Vagina (tissue), 2 donors: ENCODE measurements around the gene LRCH1. TPM values are rescaled to one million over a fixed set of nuclear protein-coding genes. Genes with fewer than 3 reads are reported as not detected.
"Not testable (repeated sequence)": the region's sequence is repeated elsewhere in the genome, so short reads cannot be mapped to it uniquely, and the experiment has no call there.

Experiments used
- DNase-seq, 2 donors: peaks; one replicate each; pipeline ENCODE4 v3.0.0-alpha.2; 2017; ENCODE audit errors: extremely low spot score in 2 of 2
- H3K27ac ChIP-seq: fragments of 200-600 bp; sonication (generic); one replicate; pipeline ENCODE4 v1.5.1; 2019
- H3K27me3 ChIP-seq: fragments of 200-600 bp; sonication (generic); one replicate; pipeline ENCODE4 v1.5.1; 2019
- H3K36me3 ChIP-seq, 2 donors: fragments of 200-600 bp; sonication (generic); one replicate each; pipeline ENCODE4 v1.5.1; 2017 to 2019
- H3K4me1 ChIP-seq: fragments of 200-600 bp; sonication (generic); one replicate; pipeline ENCODE4 v1.5.1; 2019
- H3K4me3 ChIP-seq, 2 donors: fragments of 200-600 bp; sonication (generic); 1 replicate in 1 of 2; 2 replicates in 1 of 2; pipeline ENCODE4 v1.5.1; 2016 to 2019
- H3K9me3 ChIP-seq: fragments of 200-600 bp; sonication (generic); one replicate; pipeline ENCODE4 v1.5.1; 2019
- CTCF ChIP-seq, 3 experiments: fragments of 450-650 bp in 2 of 3; fragments of 200-600 bp in 1 of 3; sonication (generic) in 1 of 3; IDR thresholded peaks; one replicate each; pipeline ENCODE4 v1.5.1; 2017 to 2019; ENCODE audit warnings: antibody characterized with exemption in 3 of 3, mild to moderate bottlenecking in 2 of 3, moderate library complexity in 2 of 3
- POLR2A ChIP-seq, 2 donors: fragments of 450-650 bp; IDR thresholded peaks; one replicate each; pipeline ENCODE4 v1.6.1; 2017; ENCODE audit warnings: antibody characterized with exemption in 2 of 2, mild to moderate bottlenecking in 2 of 2, moderate library complexity in 2 of 2
- POLR2AphosphoS5 ChIP-seq, 2 donors: sonication (generic); formaldehyde crosslinking; IDR thresholded peaks; one replicate each; pipeline ENCODE4 v1.9.0; 2017; ENCODE audit warnings: antibody characterized with exemption in 2 of 2, mild to moderate bottlenecking in 2 of 2, low read depth in 1 of 2; ENCODE audit not compliant: insufficient read depth in 1 of 2
- intact Hi-C: fragments of 100-400 bp; cut with DNase I; formaldehyde crosslinking; loops from one replicate; pipeline ENCODE4 v1.15.1; 2023
- total RNA-seq: library from RNA; depleted of rRNA; stranded (reverse); fragments of >200 nt; gene quantifications from one replicate; pipeline ENCODE4 v1.2.3, GENCODE V29; 2016

Gene LRCH1
- total RNA-seq, 1 donor from 2014 or later = 21.4 TPM

DNA sequence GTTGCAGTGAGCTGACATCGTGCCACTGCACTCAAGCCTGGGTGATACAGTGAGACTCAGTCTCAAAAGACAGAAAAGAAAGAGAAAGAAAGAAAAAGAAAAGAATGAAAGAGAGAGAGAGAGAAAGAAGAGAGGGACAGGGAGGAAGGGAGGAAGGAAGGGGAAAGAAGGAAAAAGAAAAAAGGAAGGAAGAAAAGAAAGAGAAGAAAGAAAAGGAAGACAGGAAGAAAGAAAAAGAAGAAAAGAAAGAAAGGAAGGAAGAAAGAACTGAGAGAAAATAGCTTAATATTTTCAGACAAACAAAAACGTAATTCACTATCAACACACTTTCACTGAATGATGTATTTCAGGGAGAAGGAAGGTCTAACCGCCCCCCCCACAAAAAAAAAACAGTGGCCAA lies 204.7 kb downstream of the LRCH1 start:
- no peak for TF ChIP-seq POLR2A (IDR thresholded peaks at IDR 0.05)
- TF ChIP-seq CTCF (IDR thresholded peaks at IDR 0.05) = no peak
- TF ChIP-seq POLR2AphosphoS5 (IDR thresholded peaks at IDR 0.05; ENCODE audit: insufficient read depth in 1 of 2, low read depth in 1 of 2) = no peak

GRCh38 chr13:46759846-46760245 lies 206.9 kb downstream of the LRCH1 start:
- no peaks in the 10 kb centered on the region for H3K36me3 ChIP-seq
- DNase-seq = no peak
- H3K27me3 ChIP-seq = no peaks in the 10 kb centered on the region
- TF ChIP-seq CTCF (IDR thresholded peaks at IDR 0.05) (no peak), POLR2A (IDR thresholded peaks at IDR 0.05) (no peak), POLR2AphosphoS5 (IDR thresholded peaks at IDR 0.05; ENCODE audit: insufficient read depth in 1 of 2, low read depth in 1 of 2) (no peak)
- no peaks in the 10 kb centered on the region for H3K9me3 ChIP-seq
- H3K27ac ChIP-seq = no peak overlapping the region
- intact Hi-C loops = no loop called here
- H3K4me3 ChIP-seq = no peak overlapping the region
- H3K4me1 ChIP-seq = peaks cover 6% of the 10 kb centered on the region

More for the DNA sequence above, 204.7 kb downstream of the LRCH1 start:
- Histone ChIP-seq H3K36me3 (no peaks in the 10 kb centered on the region), H3K9me3 (no peaks in the 10 kb centered on the region), H3K27ac (no peak overlapping the region), H3K4me3 (no peak overlapping the region), H3K27me3 (no peaks in the 10 kb centered on the region), H3K4me1 (no peaks in the 10 kb centered on the region)
- no peak for DNase-seq
- intact Hi-C loops = no loop called here

DNA sequence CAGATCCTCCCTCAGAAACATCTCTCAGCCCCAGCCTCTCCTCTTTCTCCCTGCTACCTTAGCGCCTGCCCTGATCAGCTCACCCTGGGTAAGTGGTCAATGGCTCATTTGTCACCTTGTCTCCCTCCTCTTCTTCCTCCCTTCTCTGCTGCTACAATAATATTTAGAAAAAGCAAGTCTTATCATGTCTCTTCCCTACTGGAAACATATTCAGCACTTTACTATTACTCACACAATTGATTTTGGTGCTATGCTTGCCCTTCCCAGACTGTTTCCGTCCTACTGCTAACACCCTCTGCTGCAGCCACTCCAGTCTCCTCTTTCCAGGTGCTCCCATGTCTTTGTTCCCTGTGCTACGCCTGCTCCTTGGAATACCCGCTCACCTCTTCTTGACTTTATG lies 208.2 kb downstream of the LRCH1 start:
- TF ChIP-seq CTCF (IDR thresholded peaks at IDR 0.05) (no peak), POLR2A (IDR thresholded peaks at IDR 0.05) (no peak), POLR2AphosphoS5 (IDR thresholded peaks at IDR 0.05; ENCODE audit: insufficient read depth in 1 of 2, low read depth in 1 of 2) (no peak)
- no peak overlapping the region for H3K27ac ChIP-seq
- no peaks in the 10 kb centered on the region for H3K36me3 ChIP-seq
- DNase-seq = no peak
- no peak overlapping the region for H3K4me3 ChIP-seq
- H3K27me3 ChIP-seq = no peaks in the 10 kb centered on the region
- intact Hi-C loops = no loop called here
- H3K9me3 ChIP-seq = no peaks in the 10 kb centered on the region
- H3K4me1 ChIP-seq = peaks cover 6% of the 10 kb centered on the region

DNA sequence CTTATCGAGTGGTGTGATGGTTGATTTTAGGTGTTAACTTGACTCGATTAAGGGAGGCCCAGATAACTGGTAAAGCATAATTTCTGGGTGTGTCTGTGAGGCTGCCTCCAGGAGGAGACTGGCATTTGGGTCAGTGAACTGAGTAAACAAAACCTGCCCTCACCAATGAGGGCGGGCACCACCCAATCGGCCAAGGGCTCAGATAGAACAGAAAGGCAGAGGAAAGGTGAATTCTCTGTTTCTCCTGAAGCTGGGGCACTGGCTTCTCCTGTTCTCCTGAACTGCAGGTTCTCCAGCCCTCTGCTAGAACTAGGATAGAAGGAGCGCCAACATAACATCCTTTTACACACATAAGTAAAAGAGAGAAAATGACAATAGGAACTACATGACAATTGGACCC lies 208.9 kb downstream of the LRCH1 start:
- H3K36me3 ChIP-seq = no peaks in the 10 kb centered on the region
- no peak overlapping the region for H3K27ac ChIP-seq
- no peak overlapping the region for H3K4me3 ChIP-seq
- no peaks in the 10 kb centered on the region for H3K27me3 ChIP-seq
- no peak for TF ChIP-seq POLR2AphosphoS5 (IDR thresholded peaks at IDR 0.05; ENCODE audit: insufficient read depth in 1 of 2, low read depth in 1 of 2)
- TF ChIP-seq POLR2A (IDR thresholded peaks at IDR 0.05) = no peak
- no peak for TF ChIP-seq CTCF (IDR thresholded peaks at IDR 0.05)
- peaks cover 6% of the 10 kb centered on the region for H3K4me1 ChIP-seq
- DNase-seq = no peak
- intact Hi-C loops = no loop called here
- H3K9me3 ChIP-seq = no peaks in the 10 kb centered on the region

GRCh38 chr13:46769925-46770324 lies 217.0 kb downstream of the LRCH1 start:
- H3K27me3 ChIP-seq, H3K9me3 ChIP-seq, H3K4me1 ChIP-seq, H3K27ac ChIP-seq, DNase-seq, H3K4me3 ChIP-seq, intact Hi-C loops: not testable (repeated sequence)
- H3K36me3 ChIP-seq = peaks cover 0 to 22% of the 10 kb centered on the region in 2 donors

- Histone ChIP-seq H3K27me3 (no peaks in the 10 kb centered on the region), H3K4me1 (no peaks in the 10 kb centered on the region), H3K4me3 (no peak overlapping the region), H3K27ac (no peak overlapping the region), H3K9me3 (no peaks in the 10 kb centered on the region), H3K36me3 (peaks cover 0 to 24% of the 10 kb centered on the region in 2 donors)
- intact Hi-C loops = no loop called here
- no peak for DNase-seq
- TF ChIP-seq POLR2AphosphoS5 (IDR thresholded peaks at IDR 0.05; ENCODE audit: insufficient read depth in 1 of 2, low read depth in 1 of 2) (no peak), CTCF (IDR thresholded peaks at IDR 0.05) (no peak), POLR2A (IDR thresholded peaks at IDR 0.05) (no peak)
These were observed 218.7 kb downstream of the LRCH1 start for GRCh38 chr13:46771693-46772092.
